Stimulated activated CD8-positive, alpha-beta memory T cell treated with anti-CD3 and anti-CD28 coated beads, Interleukin-7, amount 100 ng/mL, for 48 hours (primary cell): Measurements from ENCODE around the gene GRAMD1C.
A peak's percentile ranks its signal among the peaks of the same experiment; 100 is the strongest.
"Not testable (repeated sequence)": the region's sequence is repeated elsewhere in the genome, so short reads cannot be mapped to it uniquely, and the experiment has no call there.

Experiments
- DNase-seq, 2 donors: peaks; one replicate each; pipeline ENCODE4 v3.0.0-alpha.2; 2020; ENCODE audit warnings: low read depth in 1 of 2; ENCODE audit errors: extremely low read depth in 1 of 2

Gene GRAMD1C

DNA sequence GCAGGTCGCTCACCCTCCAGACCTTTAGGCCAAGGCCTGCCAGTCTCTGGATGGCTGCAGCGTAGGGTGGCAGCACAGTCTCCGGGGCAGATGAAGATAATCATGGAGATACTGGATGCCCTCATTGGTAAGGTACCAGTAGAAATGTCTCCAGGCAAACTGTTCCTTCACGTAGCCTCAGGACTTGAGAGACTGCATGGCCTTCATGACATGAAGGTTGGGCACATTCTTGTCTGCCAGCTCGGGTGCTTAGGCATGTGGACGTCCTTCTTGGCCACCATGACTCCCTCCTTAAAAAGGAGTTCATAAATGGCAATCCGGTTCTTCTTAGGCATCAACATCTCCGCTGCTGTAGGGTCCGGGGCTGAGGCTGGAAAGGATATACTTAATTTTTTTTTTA, 11.8 kb downstream of the GRAMD1C start:
- not testable (repeated sequence) for DNase-seq

DNA sequence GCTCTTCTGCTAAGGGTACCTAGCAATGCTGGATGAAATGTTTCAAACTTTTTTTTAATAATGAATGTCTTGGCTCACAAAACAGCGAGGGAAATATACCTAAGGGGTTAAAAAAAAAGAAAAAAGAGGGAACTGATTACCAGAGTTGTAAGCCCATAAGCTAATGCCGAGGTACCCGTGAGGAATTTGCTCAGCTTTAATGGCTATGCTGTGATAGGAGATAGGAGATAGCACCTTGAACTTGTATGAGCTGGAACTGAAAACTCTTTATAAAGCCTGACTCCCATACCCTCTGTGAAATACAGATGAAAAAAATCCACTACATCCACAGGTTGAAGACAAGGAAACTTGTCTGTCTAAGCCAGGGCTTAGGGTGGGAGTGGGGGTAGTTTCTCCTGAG, 13.9 kb downstream of the GRAMD1C start:
- DNase-seq = no peak

DNA sequence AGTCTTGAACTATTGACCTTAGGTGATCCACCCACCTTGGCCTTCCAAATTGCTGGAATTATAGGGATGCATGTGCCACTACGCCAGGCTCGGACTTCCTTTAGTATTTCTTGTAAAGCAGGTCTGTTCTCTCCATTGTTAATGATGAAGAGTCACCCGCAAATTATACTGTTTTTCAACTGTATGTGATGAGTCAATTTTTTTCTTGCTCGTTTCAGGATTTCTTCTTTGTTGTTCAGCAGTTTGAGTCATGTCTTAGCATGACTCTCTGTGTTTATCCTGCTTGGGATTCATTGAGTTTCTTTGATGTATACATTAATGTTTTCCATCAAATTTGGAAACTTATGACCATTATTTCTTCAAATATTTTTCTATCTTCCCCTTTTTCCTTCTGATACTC, 28.9 kb downstream of the GRAMD1C start:
- DNase-seq = no peak

GRCh38 chr3:113873293-113873692, 34.7 kb downstream of the GRAMD1C start:
- no peak for DNase-seq

GRCh38 chr3:113873814-113874526, 35.4 kb downstream of the GRAMD1C start:
- DNase-seq = no peak

DNA sequence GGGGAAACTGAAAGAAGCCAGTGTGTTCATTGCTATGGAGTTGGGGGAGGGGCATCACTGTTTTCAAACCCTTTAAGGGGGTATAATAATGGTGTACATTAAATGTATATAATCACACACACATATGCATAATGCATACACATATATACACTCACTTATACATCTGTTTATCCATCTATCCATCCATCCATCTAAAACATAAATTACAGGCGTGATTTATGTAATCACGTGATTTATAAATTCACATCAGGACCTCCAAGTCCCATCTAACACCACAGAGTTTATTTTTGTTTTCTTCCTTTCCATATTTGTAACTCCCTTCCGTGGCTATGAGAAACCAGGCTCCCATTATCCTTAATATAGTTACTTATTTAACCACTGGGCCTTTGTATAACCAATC, 39.8 kb downstream of the GRAMD1C start:
- no peak for DNase-seq

DNA sequence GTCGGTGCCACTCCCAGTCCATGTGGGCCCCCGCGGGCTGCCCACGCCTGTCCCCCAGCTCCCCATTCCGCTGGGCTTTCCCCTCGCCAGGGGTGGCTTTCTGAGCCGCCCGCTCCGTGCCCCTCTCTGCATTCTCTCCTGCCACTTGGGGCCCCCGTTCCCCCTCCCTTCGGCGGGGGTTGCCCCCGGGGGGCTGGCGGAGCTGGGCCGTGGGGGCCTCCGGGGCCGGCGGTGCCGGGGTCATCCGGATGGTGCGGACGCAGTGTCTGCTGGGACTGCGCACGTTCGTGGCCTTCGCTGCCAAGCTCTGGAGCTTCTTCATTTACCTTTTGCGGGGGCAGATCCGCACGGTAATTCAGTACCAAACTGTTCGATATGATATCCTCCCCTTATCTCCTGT, 46.5 kb downstream of the GRAMD1C start:
- no peak for DNase-seq

GRCh38 chr3:113890256-113890900, 51.8 kb downstream of the GRAMD1C start:
- DNase-seq = no peak

DNA sequence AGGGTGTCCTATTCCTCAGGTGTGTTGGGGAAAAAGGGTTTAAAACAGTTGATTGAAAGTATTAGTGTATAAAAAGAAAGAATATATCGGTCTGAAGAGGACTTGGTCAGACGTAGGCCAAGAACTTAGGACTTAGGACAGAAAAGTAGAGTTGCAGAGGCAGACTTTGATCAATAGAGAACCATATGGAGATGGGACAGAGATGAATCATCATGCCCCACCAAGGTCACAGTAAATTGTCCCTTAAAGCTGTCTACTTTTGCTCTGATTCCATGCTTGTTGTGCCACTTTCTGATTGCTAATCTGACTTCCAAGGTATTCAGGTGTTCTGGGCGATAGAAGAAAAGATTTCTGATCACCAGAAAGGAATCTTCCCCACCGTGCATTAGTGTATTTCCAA, 56.3 kb downstream of the GRAMD1C start:
- no peak for DNase-seq

DNA sequence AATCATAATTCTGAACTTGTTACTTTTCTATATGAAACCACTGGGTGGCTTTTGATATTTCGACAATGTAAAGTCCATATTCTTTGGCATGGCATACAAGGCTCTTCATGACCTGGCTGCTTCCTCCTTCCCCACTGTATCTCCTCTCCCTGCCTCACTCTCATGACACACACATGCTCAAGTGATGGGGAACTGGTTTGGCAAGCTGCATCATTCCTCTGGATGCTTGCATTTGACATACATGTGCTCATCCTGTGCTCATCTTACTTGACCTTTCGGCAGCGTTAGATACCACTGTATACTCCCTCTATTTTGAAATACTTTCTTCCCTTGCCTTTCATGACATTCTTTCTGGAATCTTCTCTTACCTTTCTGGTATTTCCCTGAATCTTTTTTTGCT, 57.4 kb downstream of the GRAMD1C start:
- no peak for DNase-seq

GRCh38 chr3:113896930-113897329, 58.3 kb downstream of the GRAMD1C start:
- no peak for DNase-seq

DNA sequence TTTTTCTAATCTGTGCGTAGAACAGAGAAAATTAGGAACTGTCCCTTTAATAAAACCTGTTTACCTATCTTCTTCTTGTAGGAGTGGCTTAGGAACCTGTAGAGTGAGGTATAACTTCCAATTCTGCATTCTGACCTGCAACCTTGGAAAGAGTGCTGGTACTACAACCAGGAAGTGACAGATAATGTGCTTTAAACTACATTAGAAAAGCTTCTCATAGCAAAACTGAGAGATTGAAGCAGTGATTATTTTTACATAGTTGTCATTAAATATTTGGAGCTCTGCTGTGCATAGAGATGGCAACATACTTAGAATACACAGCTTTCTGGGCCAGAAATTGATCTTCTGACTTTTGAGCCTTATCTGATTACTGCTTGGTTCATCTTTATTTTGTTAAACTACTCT, 58.8 kb downstream of the GRAMD1C start:
- no peak for DNase-seq

DNA sequence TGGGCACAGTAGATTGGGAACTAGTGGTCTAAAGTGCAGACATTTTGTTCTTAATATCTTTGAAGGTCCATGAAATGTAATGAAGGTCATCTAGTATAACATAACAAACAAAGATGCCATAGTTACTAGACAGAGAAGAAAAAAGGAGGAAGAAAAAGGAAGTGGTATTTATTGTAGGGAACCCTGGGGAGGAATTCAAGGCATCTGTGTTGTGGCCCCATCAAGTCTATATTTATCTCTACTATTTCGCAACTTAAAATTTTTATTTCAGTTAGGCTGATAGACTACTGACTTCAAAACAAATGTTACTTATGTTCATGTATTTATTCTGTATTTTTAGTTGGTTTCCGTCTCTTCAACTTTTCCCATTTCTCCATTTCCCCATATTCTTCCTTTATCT, 60.3 kb downstream of the GRAMD1C start:
- DNase-seq = no peak

DNA sequence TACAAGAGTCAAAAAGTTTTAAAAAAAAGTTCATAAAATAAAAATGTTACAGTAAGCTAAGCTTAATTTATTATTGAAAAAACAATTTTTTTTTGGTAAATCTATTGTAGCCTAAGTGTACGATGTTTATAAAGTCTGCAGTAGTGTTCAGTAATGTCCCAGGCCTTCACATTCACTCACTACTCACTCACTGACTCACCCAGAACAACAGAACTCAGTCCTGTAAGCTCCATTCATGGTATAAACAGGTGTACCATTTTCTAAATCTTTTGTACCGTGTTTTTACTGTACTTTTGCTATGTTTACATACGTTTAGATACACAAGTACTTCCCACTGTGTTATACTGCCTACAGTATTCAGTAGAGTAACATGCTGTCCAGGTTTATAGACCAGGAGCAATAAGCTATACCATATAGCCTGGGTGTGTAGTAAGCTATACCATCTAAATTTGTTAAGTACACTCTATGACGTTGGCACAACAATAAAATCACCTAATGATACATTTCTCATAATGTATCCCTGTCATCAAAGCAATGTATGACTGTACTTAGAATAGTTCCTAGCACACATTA, 68.1 kb downstream of the GRAMD1C start:
- no peak for DNase-seq

DNA sequence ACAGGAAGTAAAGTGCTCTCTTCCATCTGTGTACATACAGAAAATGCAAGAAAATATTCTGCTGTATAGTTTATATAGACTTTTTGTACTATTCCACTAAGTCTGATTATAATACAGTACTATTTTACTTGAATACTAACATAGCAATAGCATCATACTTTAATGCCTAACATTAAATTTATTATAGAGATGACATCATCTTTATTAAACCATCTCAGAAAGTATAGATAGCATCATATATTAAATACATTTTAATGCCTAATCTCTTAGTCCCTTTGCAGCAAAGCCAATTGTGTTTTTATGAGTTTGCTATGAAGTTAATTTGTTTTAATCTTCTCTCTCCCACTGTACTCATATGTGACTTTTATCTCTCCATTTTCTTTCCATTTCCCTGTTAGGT, 69.5 kb downstream of the GRAMD1C start:
- no peak for DNase-seq

- DNase-seq = no peak
Observed at GRCh38 chr3:113910966-113911365, 72.4 kb downstream of the GRAMD1C start.

DNA sequence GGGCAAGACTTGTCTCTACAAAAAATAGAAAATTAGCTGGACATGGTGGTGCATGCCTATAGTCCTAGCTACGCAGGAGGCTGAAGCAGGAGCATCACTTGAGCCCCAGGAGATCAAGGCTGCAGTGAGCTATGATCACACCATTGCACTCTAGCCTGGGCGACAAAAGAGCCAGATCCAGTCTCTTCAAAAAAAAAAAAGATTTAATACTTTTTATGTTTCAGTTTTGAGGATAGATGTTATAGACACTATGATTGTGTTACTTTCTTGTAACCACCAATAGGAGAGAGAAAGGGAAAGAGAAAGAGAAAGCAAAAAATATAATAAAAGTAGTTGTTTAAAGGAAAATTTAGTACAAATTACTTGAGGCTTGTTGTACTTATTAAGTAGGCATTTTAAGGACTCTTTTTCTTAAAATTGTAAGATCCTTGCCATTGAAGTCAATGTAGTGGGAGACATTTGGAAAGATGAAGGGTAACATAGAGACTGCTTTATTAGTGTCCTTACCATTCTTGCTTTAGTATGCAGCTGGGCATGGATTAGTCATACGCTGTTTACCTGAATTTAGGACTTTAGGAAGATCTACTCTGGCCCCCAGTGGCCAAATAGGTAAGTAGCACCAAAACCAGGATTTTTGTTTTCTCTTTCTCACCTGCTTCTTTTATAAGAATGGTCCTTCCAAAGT, 74.1 kb downstream of the GRAMD1C start:
- DNase-seq = no peak

DNA sequence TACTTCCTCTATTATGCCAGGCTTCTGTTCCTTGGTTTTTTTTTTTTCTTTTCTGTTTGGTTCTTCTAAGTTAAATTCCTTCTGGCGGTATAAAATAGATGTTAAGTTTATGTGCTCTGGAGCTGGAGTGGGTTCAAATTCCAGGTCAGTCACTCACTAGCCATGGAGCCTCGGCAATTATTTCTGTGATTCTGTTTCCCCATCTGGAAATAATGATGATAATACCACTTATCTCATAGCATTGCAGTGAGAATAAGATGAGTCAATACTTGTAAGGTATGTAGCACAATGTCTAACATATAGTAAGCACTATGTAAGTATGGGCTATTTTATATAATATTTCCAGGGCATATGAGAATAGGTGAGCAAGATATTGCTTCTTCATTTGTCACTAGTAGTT, 76.1 kb downstream of the GRAMD1C start:
- no peak for DNase-seq

DNA sequence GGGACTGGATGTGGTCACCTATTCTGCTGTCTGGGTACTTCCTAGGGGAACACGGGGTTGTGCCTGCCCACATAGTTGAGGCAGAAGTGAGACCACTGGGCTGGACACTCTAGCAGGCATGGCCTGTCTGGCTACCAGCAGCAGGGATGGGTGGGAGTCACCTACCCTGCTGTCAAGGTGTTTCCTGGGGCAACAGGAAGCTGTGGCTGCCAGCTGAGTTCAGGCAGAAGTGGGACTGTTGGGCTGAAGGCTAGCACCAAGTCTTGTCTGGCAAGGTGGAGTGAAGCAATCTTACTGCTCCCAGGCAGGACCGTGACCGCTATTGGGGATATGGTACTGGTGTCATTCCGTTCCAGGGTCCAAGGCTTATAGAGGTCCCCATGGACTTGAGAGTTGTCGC, 89.0 kb downstream of the GRAMD1C start:
- DNase-seq = no peak

DNA sequence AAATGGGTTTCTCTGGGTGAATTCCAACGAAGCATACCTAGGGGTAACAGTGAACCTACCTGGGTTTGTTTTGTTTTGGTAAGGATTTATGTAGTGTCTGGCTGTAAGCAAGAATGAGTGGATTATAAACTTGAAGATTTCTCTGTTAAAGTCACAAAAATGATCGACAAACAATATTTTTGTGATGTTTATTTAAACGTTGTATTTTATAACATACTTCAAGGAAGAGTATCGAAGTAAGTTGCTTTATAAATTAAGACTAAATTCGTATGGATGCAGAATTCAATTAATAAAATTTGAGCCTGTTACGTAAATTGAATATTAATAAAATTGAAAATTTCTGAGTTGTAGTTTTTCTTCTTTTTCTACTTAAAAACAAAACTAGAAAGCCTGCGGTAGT, 108.2 kb downstream of the GRAMD1C start:
- no peak for DNase-seq

GRCh38 chr3:113947372-113948014, 108.9 kb downstream of the GRAMD1C start, which contains the start of gene ZDHHC23:
Gene ZDHHC23 (plus strand): TSS chr3:113948013. CDS start chr3:113948803, 790 bp downstream.
- DNase-seq = peak; percentile 25 to 45
